ENCODE data around the gene POFUT2.

POFUT2 gene

GRCh38 chr21:45246386-45247320 lies 41.0 kb downstream of the POFUT2 start:
- no peak for DNase-seq

GRCh38 chr21:45244799-45245340 lies 42.8 kb downstream of the POFUT2 start:
- no peak for DNase-seq

GRCh38 chr21:45243603-45244002 lies 44.1 kb downstream of the POFUT2 start:
- DNase-seq: no peak

- DNase-seq: no peak
Measured at GRCh38 chr21:45241357-45241756, 46.3 kb downstream of the POFUT2 start.

GRCh38 chr21:45237401-45237800 lies 50.3 kb downstream of the POFUT2 start:
- DNase-seq: no peak

- no peak for DNase-seq
Measured at GRCh38 chr21:45236481-45236880, 51.2 kb downstream of the POFUT2 start.

- no peak for DNase-seq
Measured at GRCh38 chr21:45235488-45235887, 52.2 kb downstream of the POFUT2 start.

- no peak for DNase-seq
Measured at GRCh38 chr21:45234965-45235364, 52.7 kb downstream of the POFUT2 start.

- DNase-seq: no peak
Measured at GRCh38 chr21:45234127-45234526, 53.6 kb downstream of the POFUT2 start.

GRCh38 chr21:45231705-45232104 lies 56.0 kb downstream of the POFUT2 start:
- DNase-seq: no peak

- DNase-seq: no peak
Measured at GRCh38 chr21:45228656-45229240, 58.9 kb downstream of the POFUT2 start.

GRCh38 chr21:45228171-45228641 lies 59.5 kb downstream of the POFUT2 start:
- DNase-seq: no peak

GRCh38 chr21:45227735-45228134 lies 60.0 kb downstream of the POFUT2 start:
- no peak for DNase-seq

- no peak for DNase-seq
Measured at GRCh38 chr21:45226540-45227326, 61.0 kb downstream of the POFUT2 start.

GRCh38 chr21:45225741-45226327 lies 61.9 kb downstream of the POFUT2 start:
- no peak for DNase-seq

GRCh38 chr21:45225041-45225740 lies 62.5 kb downstream of the POFUT2 start:
- no peak for DNase-seq

- DNase-seq: no peak
Measured at GRCh38 chr21:45224189-45224938, 63.3 kb downstream of the POFUT2 start.

- no peak for DNase-seq
Measured at GRCh38 chr21:45223236-45224185, 64.2 kb downstream of the POFUT2 start.

- no peak for DNase-seq
Measured at GRCh38 chr21:45222001-45222400, 65.7 kb downstream of the POFUT2 start.

All from NCI-H1105 treated with DMSO at 0.1 percent for 48 hours (cell line).